ENCODE measurements around the gene RSU1. TPM values are rescaled to one million over a fixed set of nuclear protein-coding genes. Genes with fewer than 3 reads are reported as not detected.
"Not testable (repeated sequence)": the region's sequence is repeated elsewhere in the genome, so short reads cannot be mapped to it uniquely, and the experiment has no call there.

The RSU1 gene
- total and polyA plus RNA-seq, 2 experiments from 2014 or later, result 109 to 236 TPM

DNA sequence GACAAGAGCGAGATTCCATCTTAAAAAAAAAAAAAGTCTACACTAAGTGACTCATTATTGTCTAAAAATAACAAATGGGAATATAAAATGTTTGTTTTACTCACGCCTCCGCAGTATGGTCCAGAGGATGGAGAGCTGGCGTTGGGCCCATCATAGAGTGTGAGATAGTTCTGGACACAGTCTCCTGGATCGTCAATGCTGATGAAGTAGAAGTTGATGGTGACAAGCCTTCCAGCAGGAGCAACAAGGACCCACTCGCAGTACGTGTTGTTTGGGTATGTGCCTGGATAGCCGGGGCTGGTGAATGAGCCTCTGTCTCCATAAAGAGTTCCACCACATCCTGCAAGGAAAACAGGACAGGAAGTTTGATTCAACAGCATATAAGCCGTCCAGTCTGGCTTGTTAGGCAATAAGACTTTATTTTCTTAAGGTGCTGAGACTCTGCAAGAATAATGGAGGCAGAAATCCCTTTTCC is 11.5 kb upstream of the RSU1 start:
- peak overlapping the region; percentile 80 for H3K9ac ChIP-seq
- no peaks in the 10 kb centered on the region for H3K27me3 ChIP-seq (replicated peaks; ENCODE audit: insufficient read depth)
- peak overlapping the region; percentile 91 for H3K4me2 ChIP-seq (ENCODE audit: unreplicated experiment)
- no peak for TF ChIP-seq EZH2 (IDR thresholded peaks at IDR 0.05; ENCODE audit: insufficient read depth, poor library complexity, severe bottlenecking)
- no peak for TF ChIP-seq EZH2phosphoT487 (IDR thresholded peaks at IDR 0.05; ENCODE audit: insufficient read depth, low read depth)
- H3K36me3 ChIP-seq (ENCODE audit: low read depth), result no peaks in the 10 kb centered on the region
- peak overlapping the region; percentile 75 for H2AFZ ChIP-seq
- no peaks in the 10 kb centered on the region for H3K79me2 ChIP-seq (ENCODE audit: insufficient read depth)
- in situ Hi-C loops (cut with MboI), result no loop called here
- no peaks in the 10 kb centered on the region for H3K9me2 ChIP-seq (ENCODE audit: insufficient read depth)
- H3K27ac ChIP-seq, result peak overlapping the region; percentile 94
- WGBS, 2 experiments (ENCODE audit: low coverage in 1 of 2, low lambda C conversion rate in 2 of 2, missing lambda C conversion rate in 2 of 2), result 0 to 3% methylated on average over 9 of the region's 9 CpGs
- peaks cover 44% of the 10 kb centered on the region for H3K4me1 ChIP-seq (ENCODE audit: insufficient read depth)
- no peaks in the 10 kb centered on the region for H4K20me1 ChIP-seq (ENCODE audit: insufficient read depth)
- H3F3A ChIP-seq (ENCODE audit: insufficient read depth), result peaks cover 49% of the 10 kb centered on the region
- peak overlapping the region; percentile 70 for H3K4me3 ChIP-seq
- H3K9me3 ChIP-seq (ENCODE audit: low read depth), result no peaks in the 10 kb centered on the region
- peak; percentile 90 for DNase-seq

DNA sequence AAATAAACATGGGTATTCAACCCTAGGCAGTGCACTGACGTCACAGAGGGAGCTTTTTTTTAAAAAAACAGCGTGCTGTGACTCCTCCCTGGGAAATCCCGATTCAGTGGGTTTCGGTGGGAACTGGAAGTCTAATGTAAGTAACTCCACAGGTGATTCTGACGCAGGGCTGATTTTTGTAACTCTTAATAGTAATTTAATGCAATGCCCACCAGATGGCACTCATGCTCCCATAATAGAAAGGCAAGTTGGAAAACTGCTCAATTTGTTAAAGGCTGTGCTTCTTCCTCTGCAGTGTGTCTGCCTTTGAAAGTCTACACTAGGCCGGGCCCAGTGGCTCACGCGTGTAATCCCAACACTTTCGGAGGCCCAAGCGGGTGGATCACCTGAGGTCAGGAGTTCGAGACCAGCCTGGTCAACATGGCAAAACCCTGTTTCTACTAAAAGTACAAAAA is 10.9 kb upstream of the RSU1 start:
- H3K4me1 ChIP-seq (ENCODE audit: insufficient read depth), result peaks cover 39% of the 10 kb centered on the region
- peak overlapping the region; percentile 75 for H2AFZ ChIP-seq
- no peak for TF ChIP-seq EZH2phosphoT487 (IDR thresholded peaks at IDR 0.05; ENCODE audit: insufficient read depth, low read depth)
- no peak for TF ChIP-seq EZH2 (IDR thresholded peaks at IDR 0.05; ENCODE audit: insufficient read depth, poor library complexity, severe bottlenecking)
- 10 to 15% methylated on average over 11 of the region's 11 CpGs for WGBS, 2 experiments (ENCODE audit: low coverage in 1 of 2, low lambda C conversion rate in 2 of 2, missing lambda C conversion rate in 2 of 2)
- peak overlapping the region; percentile 91 for H3K4me2 ChIP-seq (ENCODE audit: unreplicated experiment)
- H3K9me3 ChIP-seq (ENCODE audit: low read depth), result no peaks in the 10 kb centered on the region
- H3K9ac ChIP-seq, result peak overlapping the region; percentile 80
- peak overlapping the region; percentile 94 for H3K27ac ChIP-seq
- H4K20me1 ChIP-seq (ENCODE audit: insufficient read depth), result no peaks in the 10 kb centered on the region
- peaks cover 43% of the 10 kb centered on the region for H3F3A ChIP-seq (ENCODE audit: insufficient read depth)
- in situ Hi-C loops (cut with MboI), result no loop called here
- no peaks in the 10 kb centered on the region for H3K79me2 ChIP-seq (ENCODE audit: insufficient read depth)
- peak; percentile 93 for DNase-seq
- H3K36me3 ChIP-seq (ENCODE audit: low read depth), result no peaks in the 10 kb centered on the region
- no peaks in the 10 kb centered on the region for H3K27me3 ChIP-seq (replicated peaks; ENCODE audit: insufficient read depth)
- peak overlapping the region; percentile 70 for H3K4me3 ChIP-seq
- H3K9me2 ChIP-seq (ENCODE audit: insufficient read depth), result no peaks in the 10 kb centered on the region

DNA sequence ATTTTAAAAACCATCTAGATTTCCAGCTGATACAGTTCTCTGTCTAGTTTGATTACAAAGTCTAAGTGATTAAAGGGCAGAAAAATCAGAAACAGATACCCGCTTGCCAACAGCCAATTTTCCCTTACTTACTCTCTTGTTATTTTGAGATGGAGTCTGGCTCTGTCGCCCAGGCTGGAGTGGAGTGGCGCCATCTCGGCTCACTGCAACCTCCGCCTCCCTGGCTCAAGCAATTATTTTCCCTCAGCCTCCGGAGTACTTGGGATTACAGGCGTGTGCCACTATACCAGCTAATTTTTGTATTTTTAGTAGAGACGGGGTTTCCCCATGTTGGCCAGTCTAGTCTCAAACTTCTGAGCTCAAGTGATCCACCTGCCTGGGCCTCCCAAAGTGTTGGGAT is 10.2 kb upstream of the RSU1 start:
- Histone ChIP-seq H3F3A (ENCODE audit: insufficient read depth) (peaks cover 37% of the 10 kb centered on the region), H3K4me3 (peak overlapping the region; percentile 70), H3K9ac (peak overlapping the region; percentile 80), H3K27ac (peak overlapping the region; percentile 94), H3K4me2 (ENCODE audit: unreplicated experiment) (peak overlapping the region; percentile 91), H2AFZ (peak overlapping the region; percentile 75), H3K4me1 (ENCODE audit: insufficient read depth) (peaks cover 34% of the 10 kb centered on the region)
- in situ Hi-C loops (cut with MboI); H3K79me2 ChIP-seq (ENCODE audit: insufficient read depth); H3K36me3 ChIP-seq (ENCODE audit: low read depth); H3K9me3 ChIP-seq (ENCODE audit: low read depth); H3K9me2 ChIP-seq (ENCODE audit: insufficient read depth); H4K20me1 ChIP-seq (ENCODE audit: insufficient read depth); H3K27me3 ChIP-seq (replicated peaks; ENCODE audit: insufficient read depth): not testable (repeated sequence)
- peak; percentile 50 for DNase-seq
- WGBS, 2 experiments (ENCODE audit: low coverage in 1 of 2, low lambda C conversion rate in 2 of 2, missing lambda C conversion rate in 2 of 2), result 1 to 2% methylated on average over 8 of the region's 8 CpGs

DNA sequence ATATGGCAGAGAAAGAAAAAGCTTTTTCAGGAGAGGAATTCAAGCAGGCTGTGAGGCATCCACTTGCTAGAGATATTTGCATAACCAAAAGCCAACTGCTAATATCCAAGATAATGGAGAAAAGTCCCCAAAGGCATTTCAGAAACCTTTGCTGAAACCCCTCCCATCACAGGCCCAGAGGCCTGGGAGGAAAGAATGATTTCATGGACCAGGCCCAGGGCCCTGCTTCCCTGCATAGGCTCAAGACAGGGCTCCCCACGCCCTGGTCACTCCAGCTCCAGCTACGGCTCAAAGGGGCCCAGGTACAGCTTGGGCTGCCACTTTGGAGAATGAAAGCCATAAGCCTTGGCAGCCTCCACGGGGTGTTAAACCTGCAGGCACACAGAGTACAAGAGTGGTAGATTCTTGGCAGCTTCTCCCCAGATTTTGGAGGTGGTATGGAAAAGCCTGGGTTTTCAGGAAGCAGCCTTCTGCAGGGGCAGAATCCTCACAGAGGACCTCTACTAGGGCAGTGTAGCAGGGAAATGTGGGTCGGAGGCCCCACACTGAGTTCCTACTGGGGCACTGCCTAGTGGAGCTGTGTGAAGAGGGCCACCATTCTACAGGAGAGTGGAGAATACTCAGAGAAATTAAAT is 5.6 kb upstream of the RSU1 start:
- peaks cover 13% of the 10 kb centered on the region for H3K4me1 ChIP-seq (ENCODE audit: insufficient read depth)
- in situ Hi-C loops (cut with MboI), result no loop called here
- H3K9me3 ChIP-seq (ENCODE audit: low read depth), result no peaks in the 10 kb centered on the region

More for the DNA sequence above, 5.6 kb upstream of the RSU1 start:
- Histone ChIP-seq H3K9me2 (ENCODE audit: insufficient read depth) (no peaks in the 10 kb centered on the region), H3F3A (ENCODE audit: insufficient read depth) (peaks cover 19% of the 10 kb centered on the region), H3K4me3 (no peak overlapping the region), H3K27ac (no peak overlapping the region), H4K20me1 (ENCODE audit: insufficient read depth) (no peaks in the 10 kb centered on the region), H3K27me3 (replicated peaks; ENCODE audit: insufficient read depth) (no peaks in the 10 kb centered on the region), H2AFZ (no peak overlapping the region), H3K36me3 (ENCODE audit: low read depth) (no peaks in the 10 kb centered on the region), H3K9ac (no peak overlapping the region), H3K4me2 (ENCODE audit: unreplicated experiment) (no peak overlapping the region), H3K79me2 (ENCODE audit: insufficient read depth) (no peaks in the 10 kb centered on the region)
- no peak for TF ChIP-seq EZH2phosphoT487 (IDR thresholded peaks at IDR 0.05; ENCODE audit: insufficient read depth, low read depth)
- no peak for TF ChIP-seq EZH2 (IDR thresholded peaks at IDR 0.05; ENCODE audit: insufficient read depth, poor library complexity, severe bottlenecking)
- WGBS, 2 experiments (ENCODE audit: low coverage in 1 of 2, low lambda C conversion rate in 2 of 2, missing lambda C conversion rate in 2 of 2), result 81 to 82% methylated on average over 4 of the region's 4 CpGs
- DNase-seq, result no peak

All from GM23248 (cell line).